Endodermal cell (in vitro differentiated cells): Measurements from ENCODE around the gene TMEM237. TPM values are rescaled to one million over a fixed set of nuclear protein-coding genes. Genes with fewer than 3 reads are reported as not detected.

Source experiments
- DNase-seq: peaks from one replicate; pipeline ENCODE4 v3.0.0-alpha.2; 2017
- H3K27ac ChIP-seq: 2 replicates; pipeline ENCODE4 v1.5.1; 2013; ENCODE audit warnings: mild to moderate bottlenecking, low read depth, low read length, moderate library complexity
- H3K27me3 ChIP-seq: 2 replicates; pipeline ENCODE4 v1.6.1; 2013; ENCODE audit warnings: mild to moderate bottlenecking, low read length, moderate library complexity; ENCODE audit not compliant: insufficient read depth, control insufficient read depth, poor library complexity, severe bottlenecking
- H3K36me3 ChIP-seq: 2 replicates; pipeline ENCODE4 v1.7.0; 2013; ENCODE audit warnings: mild to moderate bottlenecking, low read length, moderate library complexity; ENCODE audit not compliant: control insufficient read depth, insufficient read depth
- H3K4me1 ChIP-seq: one replicate; pipeline ENCODE4 v1.7.0; 2013; ENCODE audit warnings: low read length; ENCODE audit not compliant: control insufficient read depth, insufficient read depth
- H3K4me3 ChIP-seq: 2 replicates; pipeline ENCODE4 v1.5.1; 2013; ENCODE audit warnings: mild to moderate bottlenecking, low read length, moderate library complexity
- H3K9ac ChIP-seq: 2 replicates; pipeline ENCODE4 v1.6.1; 2013; ENCODE audit warnings: mild to moderate bottlenecking, low read length, moderate library complexity; ENCODE audit not compliant: poor library complexity, severe bottlenecking; ENCODE audit errors: extremely low read depth
- H3K9me3 ChIP-seq: 2 replicates; pipeline ENCODE4 v1.6.1; 2013; ENCODE audit warnings: mild to moderate bottlenecking, low read length, moderate library complexity; ENCODE audit not compliant: control insufficient read depth
- H3K27ac Mint-ChIP-seq: 2 replicates; pipeline ENCODE4 v1.8.0; 2020; ENCODE audit warnings: mixed read lengths
- H3K27me3 Mint-ChIP-seq: 2 replicates; pipeline ENCODE4 v1.8.0; 2021; ENCODE audit warnings: mild to moderate bottlenecking, mixed read lengths; ENCODE audit not compliant: insufficient read depth
- H3K36me3 Mint-ChIP-seq: 2 replicates; pipeline ENCODE4 v1.8.0; 2020; ENCODE audit warnings: low read depth, mixed read lengths
- H3K4me1 Mint-ChIP-seq: 2 replicates; pipeline ENCODE4 v1.8.0; 2020; ENCODE audit warnings: mixed read lengths
- H3K4me3 Mint-ChIP-seq: 2 replicates; pipeline ENCODE4 v1.8.0; 2020; ENCODE audit warnings: mild to moderate bottlenecking, moderate library complexity, mixed read lengths
- H3K9me3 Mint-ChIP-seq: 2 replicates; pipeline ENCODE4 v1.8.0; 2020; ENCODE audit warnings: mild to moderate bottlenecking, mixed read lengths
- WGBS, 2 experiments: methylation state at CpG; one replicate each; pipeline versions ENCODE4 v1.1.5 to v1.1.7; 2013; ENCODE audit warnings: missing lambda C conversion rate in 2 of 2, mixed read lengths in 1 of 2; ENCODE audit not compliant: insufficient coverage in 1 of 2, insufficient read length in 1 of 2; 5-methylcytosine and 5-hydroxymethylcytosine counted together
- total RNA-seq, 2 donors: library from RNA; stranded (reverse); fragmentation: NEBNext Ultra II Directional in 1 of 2; extraction: Animal tissue kit (Norgen Biotek cat#: 25700) in 1 of 2; gene quantifications; 2 replicates in 1 of 2; 3 replicates in 1 of 2; pipeline ENCODE4 v1.2.1, GENCODE V29; 2021
- TF ChIP-seq, protein P1 (sequence below): fragments of 200-600 bp; sonication (generic); conservative IDR thresholded peaks from 2 replicates; pipeline ENCODE4 v1.5.0; 2021; ENCODE audit warnings: antibody characterized with exemption, mild to moderate bottlenecking

The TMEM237 gene
- total RNA-seq, 2 donors from 2014 or later: 40.3 to 49.3 TPM

DNA sequence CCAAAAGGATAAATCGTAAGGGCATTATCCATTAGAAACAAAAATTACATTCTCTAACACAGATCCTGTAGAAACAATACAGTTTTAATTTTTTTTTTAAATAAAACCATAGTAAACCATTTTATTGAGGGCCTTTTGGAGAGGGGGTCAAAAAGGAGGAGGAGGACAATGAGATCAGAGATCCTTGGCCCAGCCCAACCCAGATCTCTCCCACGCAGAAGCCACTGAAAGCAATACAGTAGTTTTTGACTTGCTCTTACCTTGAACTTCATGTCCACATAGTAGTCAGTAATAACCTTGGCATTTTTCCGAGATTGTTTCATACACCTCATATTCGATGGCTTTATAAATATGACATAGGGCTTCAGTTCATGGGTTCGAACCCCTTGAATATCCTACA lies 4.1 kb upstream of the TMEM237 start:
- H3K4me3 ChIP-seq: no peak overlapping the region
- Mint-ChIP-seq H3K36me3 (no peaks in the 10 kb centered on the region), H3K27ac (no peak overlapping the region), H3K27me3 (no peaks in the 10 kb centered on the region), H3K4me1 (peaks cover 12% of the 10 kb centered on the region), H3K9me3 (no peaks in the 10 kb centered on the region), H3K4me3 (no peak overlapping the region)
- no peak for DNase-seq
- no peak overlapping the region for H3K27ac ChIP-seq
- H3K9me3 ChIP-seq: no peaks in the 10 kb centered on the region
- TF ChIP-seq, protein P1, sequence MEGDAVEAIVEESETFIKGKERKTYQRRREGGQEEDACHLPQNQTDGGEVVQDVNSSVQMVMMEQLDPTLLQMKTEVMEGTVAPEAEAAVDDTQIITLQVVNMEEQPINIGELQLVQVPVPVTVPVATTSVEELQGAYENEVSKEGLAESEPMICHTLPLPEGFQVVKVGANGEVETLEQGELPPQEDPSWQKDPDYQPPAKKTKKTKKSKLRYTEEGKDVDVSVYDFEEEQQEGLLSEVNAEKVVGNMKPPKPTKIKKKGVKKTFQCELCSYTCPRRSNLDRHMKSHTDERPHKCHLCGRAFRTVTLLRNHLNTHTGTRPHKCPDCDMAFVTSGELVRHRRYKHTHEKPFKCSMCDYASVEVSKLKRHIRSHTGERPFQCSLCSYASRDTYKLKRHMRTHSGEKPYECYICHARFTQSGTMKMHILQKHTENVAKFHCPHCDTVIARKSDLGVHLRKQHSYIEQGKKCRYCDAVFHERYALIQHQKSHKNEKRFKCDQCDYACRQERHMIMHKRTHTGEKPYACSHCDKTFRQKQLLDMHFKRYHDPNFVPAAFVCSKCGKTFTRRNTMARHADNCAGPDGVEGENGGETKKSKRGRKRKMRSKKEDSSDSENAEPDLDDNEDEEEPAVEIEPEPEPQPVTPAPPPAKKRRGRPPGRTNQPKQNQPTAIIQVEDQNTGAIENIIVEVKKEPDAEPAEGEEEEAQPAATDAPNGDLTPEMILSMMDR: no peak
- H3K9ac ChIP-seq: no peak overlapping the region
- no peaks in the 10 kb centered on the region for H3K4me1 ChIP-seq
- no peaks in the 10 kb centered on the region for H3K27me3 ChIP-seq
- WGBS, 2 experiments: 90 to 91% methylated on average over 3 to 5 of the region's 5 CpGs
- no peaks in the 10 kb centered on the region for H3K36me3 ChIP-seq

- no peak overlapping the region for H3K27ac ChIP-seq
- H3K27ac Mint-ChIP-seq: peak overlapping the region; percentile 41
- H3K36me3 Mint-ChIP-seq: no peaks in the 10 kb centered on the region
- H3K36me3 ChIP-seq: peaks cover 4% of the 10 kb centered on the region
- no peaks in the 10 kb centered on the region for H3K9me3 Mint-ChIP-seq
- no peaks in the 10 kb centered on the region for H3K27me3 ChIP-seq
- no peak for DNase-seq
- no peaks in the 10 kb centered on the region for H3K27me3 Mint-ChIP-seq
- H3K4me3 ChIP-seq: peak overlapping the region; percentile 92
- H3K4me1 Mint-ChIP-seq: peaks cover 18% of the 10 kb centered on the region
- WGBS, 2 experiments: 71 to 86% methylated on average over 5 to 8 of the region's 8 CpGs
- H3K9ac ChIP-seq: no peak overlapping the region
- H3K9me3 ChIP-seq: no peaks in the 10 kb centered on the region
- no peaks in the 10 kb centered on the region for H3K4me1 ChIP-seq
- TF ChIP-seq, protein P1: no peak
- peak overlapping the region; percentile 87 for H3K4me3 Mint-ChIP-seq
Observed at GRCh38 chr2:201644001-201644400, 698 bp upstream of the TMEM237 start.

GRCh38 chr2:201642579-201643215 lies 606 bp downstream of the TMEM237 start:
- H3K4me1 ChIP-seq: no peaks in the 10 kb centered on the region
- H3K4me3 ChIP-seq: peak overlapping the region; percentile 92
- 0 to 1% methylated on average over 12 to 56 of the region's 56 CpGs for WGBS, 2 experiments
- no peaks in the 10 kb centered on the region for H3K9me3 ChIP-seq
- H3K36me3 ChIP-seq: peaks cover 17% of the 10 kb centered on the region
- no peaks in the 10 kb centered on the region for H3K27me3 ChIP-seq
- Mint-ChIP-seq H3K9me3 (no peaks in the 10 kb centered on the region), H3K4me3 (peak overlapping the region; percentile 87), H3K36me3 (peaks cover 6% of the 10 kb centered on the region), H3K4me1 (peaks cover 18% of the 10 kb centered on the region), H3K27me3 (no peaks in the 10 kb centered on the region), H3K27ac (peak overlapping the region; percentile 98)
- peak overlapping the region; percentile 92 for H3K9ac ChIP-seq
- H3K27ac ChIP-seq: peak overlapping the region; percentile 88
- TF ChIP-seq, protein P1: no peak
- peak; percentile 94 for DNase-seq
